Stimulated activated CD8-positive, alpha-beta memory T cell treated with anti-CD3 and anti-CD28 coated beads, Interleukin-12 subunit alpha, Interleukin-12 subunit beta, amount 100 ng/mL, for 4 hours (primary cell): ENCODE results near the gene ICAM3.
"Not testable (repeated sequence)": the region's sequence is repeated elsewhere in the genome, so short reads cannot be mapped to it uniquely, and the experiment has no call there.

ENCODE experiments used
- DNase-seq: peaks from one replicate; pipeline ENCODE4 v3.0.0-alpha.2; 2020; ENCODE audit warnings: low read depth

Gene ICAM3, protein sequence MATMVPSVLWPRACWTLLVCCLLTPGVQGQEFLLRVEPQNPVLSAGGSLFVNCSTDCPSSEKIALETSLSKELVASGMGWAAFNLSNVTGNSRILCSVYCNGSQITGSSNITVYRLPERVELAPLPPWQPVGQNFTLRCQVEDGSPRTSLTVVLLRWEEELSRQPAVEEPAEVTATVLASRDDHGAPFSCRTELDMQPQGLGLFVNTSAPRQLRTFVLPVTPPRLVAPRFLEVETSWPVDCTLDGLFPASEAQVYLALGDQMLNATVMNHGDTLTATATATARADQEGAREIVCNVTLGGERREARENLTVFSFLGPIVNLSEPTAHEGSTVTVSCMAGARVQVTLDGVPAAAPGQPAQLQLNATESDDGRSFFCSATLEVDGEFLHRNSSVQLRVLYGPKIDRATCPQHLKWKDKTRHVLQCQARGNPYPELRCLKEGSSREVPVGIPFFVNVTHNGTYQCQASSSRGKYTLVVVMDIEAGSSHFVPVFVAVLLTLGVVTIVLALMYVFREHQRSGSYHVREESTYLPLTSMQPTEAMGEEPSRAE

DNA sequence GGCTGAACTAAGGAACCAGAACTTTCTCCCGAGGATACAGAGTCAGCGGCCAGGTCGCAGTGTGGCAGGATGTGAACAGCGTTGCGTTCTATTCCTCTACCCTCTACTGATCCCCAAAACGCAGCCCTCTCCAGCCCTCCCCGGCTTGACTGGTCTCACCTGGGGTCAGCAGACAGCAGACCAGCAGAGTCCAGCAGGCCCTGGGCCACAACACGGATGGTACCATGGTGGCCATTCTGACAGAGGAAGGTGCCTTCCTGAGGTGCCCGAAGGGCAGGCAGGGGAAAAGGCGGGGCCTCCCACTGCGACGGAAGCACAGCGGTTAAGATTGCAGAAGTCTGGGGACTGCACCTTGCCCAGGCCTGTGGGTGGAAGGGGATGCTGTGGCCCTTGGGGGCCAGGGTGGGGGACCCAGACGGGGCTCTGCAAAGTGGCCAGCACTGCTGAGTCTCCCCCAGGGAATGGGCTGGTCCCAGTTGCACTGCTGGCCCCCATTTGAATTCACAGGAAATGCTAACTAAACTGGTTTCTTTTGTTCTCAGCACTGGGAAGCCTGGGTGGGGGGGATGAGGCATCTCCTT, at the start of gene ICAM3:
ICAM3 (minus strand) TSS at position 245 of the 581 bp plus-strand sequence; CDS start at position 235, 10 bp downstream.
- DNase-seq = peak; percentile 44

DNA sequence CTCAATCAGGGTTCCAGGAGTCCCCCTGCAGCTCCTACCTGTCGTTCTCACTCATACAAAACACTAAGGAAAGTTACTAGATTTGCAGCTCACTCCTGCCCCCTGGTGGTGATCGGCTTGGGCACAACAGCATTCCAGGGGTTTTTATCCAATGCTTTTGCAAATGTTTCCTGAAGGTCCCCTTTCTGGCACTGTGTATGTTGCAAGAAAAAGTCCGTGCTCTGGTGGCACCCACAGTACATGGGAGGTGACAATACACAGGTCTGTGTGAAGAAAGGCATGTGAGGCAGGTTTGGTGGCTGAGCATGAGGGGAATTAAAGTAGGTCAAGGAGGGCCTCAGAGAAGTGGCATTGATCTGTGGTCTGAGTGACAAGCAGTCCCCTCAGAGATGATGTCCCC, 49.5 kb upstream of the ICAM3 start:
- DNase-seq = peak; percentile 58

DNA sequence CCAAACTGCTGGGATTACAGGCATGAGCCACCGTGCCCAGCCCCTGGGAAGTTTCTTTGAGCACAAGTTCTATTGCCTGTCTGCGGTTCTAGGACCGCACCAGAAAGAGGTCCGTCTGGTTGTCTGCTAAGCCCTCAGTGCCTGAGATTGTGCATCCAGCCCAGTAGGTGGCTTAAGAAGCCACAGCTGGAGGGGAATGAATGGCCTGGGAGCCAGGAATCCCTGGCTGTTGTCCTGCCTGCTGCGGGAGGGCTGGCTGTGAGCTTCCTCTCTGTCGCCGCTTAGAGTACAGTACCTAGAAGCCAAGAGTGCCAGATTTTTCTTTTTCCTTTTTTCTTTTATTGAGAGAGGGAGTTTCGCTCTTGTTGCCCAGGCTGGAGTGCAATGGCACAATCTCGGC, 45.2 kb upstream of the ICAM3 start:
- no peak for DNase-seq

DNA sequence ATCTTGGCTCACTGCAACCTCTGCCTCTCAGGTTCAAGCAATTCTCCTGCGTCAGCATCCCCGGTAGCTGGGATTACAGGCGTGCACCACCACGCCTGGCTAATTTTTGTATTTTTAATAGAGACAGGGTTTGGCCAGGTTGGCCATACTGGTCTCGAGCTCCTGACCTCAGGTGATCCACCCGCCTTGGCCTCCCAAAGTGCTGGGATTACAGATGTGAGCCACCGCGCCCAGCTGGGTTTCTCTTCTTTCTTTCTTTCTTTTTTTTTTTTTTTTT, 43.7 kb upstream of the ICAM3 start:
- not testable (repeated sequence) for DNase-seq

DNA sequence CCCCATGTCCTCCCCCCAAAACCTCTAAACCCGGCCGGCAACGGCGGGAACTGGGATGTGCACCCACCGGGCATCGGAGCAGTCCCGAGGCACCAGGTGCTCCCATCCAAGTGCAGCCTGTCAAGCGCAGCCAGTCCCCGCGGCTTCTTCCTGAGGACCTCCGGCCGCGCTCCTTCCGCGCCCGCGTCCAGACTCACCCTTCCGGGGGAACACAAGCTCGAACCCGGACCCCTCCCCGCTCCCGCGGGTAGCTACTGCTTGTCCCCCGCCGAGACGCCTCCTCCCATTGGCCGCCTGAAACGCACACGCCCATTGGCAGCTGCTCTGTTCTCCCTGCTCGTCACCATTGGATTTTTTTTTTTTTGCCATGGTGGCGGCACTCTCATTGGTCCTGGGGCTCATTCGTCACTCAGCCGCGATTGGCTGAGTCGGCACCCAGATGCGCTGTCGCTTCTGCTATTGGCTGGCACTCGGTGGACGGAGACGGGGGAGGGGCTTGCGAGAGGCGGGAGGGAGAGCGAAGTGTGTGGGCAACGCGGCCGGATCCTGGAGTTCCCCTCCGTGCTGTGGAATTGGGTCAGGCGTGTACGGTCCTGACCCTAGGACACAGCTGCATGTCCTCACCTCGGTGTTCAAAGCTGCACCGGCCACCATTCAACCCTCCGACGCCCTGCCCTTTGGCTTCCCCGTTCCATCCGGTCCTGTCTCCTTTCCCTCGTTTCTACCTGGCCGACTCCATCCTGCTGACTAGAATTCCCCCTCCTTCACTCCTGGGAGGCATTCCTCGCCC, 41.1 kb upstream of the ICAM3 start, which contains the start of gene TYK2:
TYK2 (minus strand) TSS at position 260 of the 790 bp plus-strand sequence. CDS start 2,166 bp downstream, outside the sequence.
- peak; percentile 88 for DNase-seq

DNA sequence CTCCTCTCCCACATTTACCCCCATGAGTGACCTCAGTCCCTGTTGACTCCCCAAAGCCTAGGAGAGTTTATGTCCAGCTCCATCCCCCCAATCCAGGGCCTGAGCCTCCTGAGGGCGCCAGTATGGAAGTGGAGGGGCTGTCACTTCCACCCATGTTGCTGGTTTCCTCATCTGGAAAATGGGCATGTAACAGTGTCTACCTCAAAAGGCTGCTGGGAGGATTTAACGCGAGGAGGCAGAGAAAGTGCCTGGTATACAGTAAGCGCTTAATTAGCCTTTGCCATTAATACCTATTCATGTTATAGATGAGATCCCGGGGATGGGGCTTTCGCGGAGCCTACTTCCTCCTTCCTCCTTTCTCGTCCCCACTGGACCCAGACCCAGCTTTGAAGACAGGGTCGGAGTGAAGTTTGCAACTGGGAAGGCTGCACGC, 40.5 kb upstream of the ICAM3 start:
- DNase-seq = no peak

DNA sequence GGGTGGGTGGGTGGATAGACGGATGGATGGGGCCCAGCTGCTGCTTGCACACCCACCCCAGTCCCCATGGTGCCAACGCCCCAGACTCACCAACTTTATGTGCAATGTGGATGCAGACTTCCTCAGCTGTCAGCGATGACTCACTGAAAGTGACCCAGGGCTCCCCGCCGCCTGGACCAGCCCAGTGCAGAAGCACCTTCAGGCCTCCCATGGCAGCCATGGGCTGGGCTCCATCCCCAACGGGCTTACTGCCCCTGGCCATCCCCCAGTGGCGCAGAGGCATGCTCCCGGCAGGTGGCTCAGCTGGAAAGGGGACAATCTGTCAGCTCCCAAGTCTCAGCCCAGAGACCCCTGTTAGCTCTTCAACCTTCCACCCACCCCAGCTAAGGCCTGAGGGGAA, 38.7 kb upstream of the ICAM3 start:
- DNase-seq = no peak

DNA sequence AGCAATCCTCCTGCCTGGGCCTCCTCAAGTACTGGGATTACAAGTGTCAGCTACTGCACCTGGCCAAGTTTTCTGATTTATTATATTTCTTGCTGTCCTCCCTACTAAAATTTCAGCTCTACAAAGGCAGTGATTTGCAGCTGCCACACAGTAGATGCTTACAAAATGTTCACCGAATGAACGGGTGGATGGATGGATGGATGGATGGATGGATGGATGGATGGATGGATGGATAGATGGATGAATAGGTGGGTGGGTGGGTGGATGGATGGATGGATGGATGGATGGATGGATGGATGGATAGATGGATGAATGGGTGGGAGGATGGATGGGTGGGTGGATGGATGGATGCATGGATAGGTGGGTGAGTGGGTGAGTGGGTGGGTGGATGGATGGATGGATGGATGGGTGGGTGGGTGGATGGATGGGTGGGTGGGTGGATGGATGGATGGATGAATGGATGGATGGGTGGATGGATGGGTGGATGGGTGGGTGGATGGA, 37.8 kb upstream of the ICAM3 start:
- DNase-seq = not testable (repeated sequence)

DNA sequence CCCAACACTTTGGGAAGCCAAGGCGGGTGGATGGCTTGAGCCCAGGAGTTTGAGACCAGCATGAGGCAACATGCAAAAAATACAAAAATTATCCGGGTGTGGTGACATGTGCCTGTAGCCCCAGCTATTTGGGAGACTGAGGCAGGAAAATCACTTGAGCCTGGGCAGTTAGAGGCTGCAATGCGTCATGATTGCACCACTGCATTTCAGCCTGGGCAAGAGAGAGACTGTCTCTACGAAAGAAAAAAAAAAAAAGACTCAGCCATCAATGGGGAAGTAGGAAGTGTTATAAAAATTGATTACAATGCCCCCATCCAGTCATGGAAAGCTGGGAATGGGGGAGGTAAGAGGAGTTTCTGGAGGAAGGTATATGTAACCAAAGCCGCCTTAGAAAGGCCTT, 35.5 kb upstream of the ICAM3 start:
- DNase-seq = no peak

DNA sequence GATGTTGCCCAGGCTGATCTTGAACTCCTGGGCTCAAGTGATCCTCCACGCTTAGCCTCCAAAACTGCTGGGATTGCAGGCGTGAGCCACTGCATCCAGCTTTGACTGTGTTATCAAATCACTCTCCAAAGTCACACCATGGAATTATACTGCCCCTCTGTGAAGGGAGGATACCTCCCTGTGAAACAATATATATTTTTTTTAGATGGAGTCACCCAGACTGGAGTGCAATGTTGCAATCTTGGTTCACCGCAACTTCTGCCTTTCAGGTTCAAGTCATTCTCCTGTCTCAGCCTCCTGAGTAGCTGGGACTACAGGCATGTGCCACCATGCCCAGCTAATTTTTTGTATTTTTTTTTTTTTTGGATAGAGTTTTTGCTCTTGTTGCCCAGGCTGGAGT, 33.3 kb upstream of the ICAM3 start:
- DNase-seq = no peak

DNA sequence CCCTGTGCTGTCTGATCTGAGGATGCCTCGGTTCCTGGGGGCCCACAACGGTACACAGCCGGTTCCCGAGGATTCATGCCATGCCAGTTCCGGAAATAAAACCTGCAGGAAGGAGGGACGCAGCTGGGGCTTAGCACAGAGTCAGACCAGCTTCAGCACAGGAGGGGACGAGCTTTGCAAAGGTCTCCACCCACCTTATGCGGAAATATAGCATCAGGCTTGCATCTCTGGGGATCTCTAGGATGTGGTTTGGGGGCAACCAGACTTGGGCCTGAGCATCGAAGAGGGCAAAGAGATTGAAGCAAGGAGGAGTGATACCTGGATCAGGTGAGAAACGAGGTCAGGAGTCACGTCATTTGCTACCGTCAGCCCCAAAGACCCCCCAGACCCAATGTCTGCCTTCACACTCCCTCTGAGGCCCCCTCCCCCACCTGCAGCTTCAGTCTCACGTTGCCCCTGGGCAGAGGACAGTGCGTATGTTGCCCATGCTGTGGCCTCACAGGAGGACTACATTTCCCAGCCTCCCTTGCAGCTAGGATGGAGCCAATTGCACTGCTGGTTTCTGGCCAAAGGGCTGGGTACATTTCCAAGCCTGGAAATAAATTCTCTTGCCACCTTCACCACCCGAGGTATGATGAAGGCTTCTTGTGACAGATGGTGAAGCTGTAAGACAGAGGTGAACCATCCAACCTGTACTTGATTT, 28.8 kb upstream of the ICAM3 start:
- no peak for DNase-seq

DNA sequence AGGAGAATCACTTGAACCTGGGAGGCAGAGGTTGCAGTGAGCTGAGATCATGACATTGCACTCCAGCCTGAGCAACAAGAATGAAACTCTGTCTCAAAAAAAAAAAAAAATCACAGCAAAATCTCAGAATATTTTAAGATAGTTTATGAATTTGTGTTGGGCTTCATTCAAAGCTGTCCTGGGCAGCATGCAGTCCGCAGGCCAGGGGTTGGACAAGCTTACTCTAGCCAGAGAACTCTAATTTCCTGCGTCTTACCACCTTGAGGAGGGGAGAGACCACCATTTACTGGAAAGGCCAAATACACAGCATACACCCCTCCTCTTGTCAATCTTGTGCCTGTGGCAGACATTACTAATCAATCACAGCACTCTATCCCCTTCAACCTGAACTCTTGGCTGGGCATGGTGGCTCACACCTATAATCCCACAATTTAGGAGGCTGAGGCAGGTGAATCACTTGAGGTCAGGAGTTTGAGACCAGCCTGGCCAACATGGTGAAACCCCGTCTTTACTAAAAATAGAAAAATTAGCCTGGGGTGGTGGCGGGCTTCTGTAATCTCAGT, 27.6 kb upstream of the ICAM3 start:
- not testable (repeated sequence) for DNase-seq

DNA sequence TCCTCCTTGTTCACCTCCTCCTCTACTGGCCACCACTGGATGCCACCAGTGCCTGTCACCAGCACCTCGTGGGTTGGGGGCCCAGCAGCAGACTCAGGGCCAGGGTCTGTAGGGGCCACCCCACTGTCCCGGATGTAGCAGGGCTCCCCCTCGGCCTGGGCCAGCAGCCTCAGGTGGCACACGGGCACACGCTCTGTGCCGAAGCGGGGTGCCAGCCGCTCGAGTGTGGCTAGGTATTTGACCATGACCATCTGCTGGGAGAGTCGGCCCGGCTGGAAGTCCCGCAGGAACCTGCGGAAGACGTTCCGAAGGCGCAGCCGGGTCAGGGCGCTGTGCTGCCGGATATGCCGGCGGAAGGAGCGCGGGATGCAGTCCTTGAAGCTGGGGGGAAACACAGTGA, 26.1 kb upstream of the ICAM3 start:
- DNase-seq = no peak

DNA sequence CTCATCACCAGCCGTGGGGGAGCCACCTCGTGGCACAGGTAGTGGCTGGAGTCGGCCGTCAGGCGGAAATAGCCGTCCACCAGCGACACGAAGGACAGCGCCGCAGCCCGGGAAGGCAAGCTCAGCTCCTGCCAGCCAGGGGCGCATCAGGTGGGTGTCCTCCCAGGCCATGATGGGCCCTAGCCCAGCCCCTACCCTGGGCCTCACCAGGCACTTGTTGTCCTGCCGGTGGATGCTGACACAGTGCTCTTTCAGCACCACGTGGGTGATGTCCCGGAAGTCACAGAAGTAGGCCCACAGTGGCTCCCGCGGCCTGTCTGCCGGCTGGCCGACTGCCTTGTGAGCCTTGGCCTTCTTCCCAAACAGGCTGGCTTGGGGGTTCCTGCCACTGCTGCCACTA, 25.2 kb upstream of the ICAM3 start:
- DNase-seq = no peak

DNA sequence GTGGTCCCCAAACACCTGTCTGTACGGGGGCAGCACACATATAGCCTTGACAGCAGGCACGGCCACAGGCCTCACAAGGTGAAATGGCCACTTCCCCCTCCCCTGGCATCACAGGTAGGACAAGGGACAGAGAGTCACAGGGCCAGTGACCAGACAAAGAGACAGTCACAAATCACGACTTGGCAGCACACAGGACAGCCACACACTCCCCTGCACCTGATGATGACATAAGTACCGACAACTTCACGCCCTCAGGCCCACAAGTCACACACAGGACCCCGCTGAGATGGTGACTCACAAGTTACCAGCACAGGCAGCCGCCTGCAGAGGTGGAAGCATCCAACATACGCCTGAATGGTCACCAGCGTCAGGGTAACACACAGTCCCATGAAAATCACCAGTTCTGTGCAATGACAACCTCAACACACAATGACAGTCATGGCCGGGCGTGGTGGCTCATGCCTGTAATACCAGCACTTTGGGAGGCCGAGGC, 24.4 kb upstream of the ICAM3 start:
- no peak for DNase-seq

DNA sequence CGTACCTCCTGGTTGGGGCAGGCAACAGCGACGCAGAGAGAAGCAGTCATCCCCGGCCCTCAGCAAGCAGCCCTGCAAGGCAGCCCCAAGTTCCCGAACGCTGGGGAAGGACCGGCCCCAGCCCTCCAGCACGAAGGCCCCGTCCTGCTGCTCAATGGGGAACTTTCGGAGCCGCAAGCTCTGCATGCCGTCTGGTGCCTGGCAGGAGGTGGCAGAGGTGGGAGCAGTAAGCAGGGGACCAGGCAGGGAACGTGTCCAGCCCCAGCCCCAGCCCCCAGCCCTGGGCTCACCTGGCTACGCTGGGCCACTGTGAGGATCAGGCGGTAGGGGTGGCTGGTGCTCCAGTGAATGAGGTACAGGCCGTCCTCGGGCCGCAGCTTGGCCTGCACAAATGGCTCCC, 22.8 kb upstream of the ICAM3 start:
- DNase-seq = no peak

DNA sequence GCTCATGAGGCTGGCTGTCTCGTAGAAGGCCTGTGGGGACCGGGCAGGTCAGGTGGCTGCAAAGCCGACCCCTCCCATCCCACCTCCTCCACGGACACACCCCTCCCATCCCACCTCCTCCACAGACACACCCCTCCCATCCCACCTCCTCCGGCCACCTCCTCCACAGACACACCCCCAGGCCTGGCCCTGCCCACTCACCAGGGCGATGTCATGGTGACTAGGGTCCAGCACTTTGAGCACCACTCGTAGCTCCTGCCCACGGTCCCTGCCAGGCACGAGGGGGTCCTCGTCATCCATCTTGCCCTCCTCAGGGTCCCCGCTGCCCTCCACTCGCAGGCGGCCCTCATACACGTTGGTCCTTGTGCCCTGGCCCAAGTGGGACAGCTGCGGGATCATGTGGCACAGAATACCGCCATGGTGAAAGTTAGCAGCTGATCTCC, 22.2 kb upstream of the ICAM3 start:
- no peak for DNase-seq

DNA sequence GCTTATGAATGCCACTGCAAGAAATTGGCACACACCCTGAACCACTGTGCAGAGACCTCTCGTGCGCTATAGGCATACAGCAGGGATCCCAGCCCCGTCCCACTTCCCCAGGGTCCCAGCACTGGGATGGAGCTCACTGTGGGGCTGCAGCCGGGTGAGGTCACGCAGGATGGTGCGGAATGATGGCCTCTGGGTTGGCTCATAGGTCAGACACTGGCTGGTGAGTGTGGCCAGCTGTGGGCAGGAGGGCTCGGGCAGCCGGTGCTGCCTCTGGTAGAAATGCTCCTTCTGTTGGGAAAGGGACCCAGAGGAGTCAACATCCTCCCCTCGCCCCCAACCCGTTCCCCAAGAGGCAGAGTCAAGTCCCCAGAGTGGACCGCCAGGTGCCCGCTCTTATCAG, 17.0 kb upstream of the ICAM3 start:
- no peak for DNase-seq

DNA sequence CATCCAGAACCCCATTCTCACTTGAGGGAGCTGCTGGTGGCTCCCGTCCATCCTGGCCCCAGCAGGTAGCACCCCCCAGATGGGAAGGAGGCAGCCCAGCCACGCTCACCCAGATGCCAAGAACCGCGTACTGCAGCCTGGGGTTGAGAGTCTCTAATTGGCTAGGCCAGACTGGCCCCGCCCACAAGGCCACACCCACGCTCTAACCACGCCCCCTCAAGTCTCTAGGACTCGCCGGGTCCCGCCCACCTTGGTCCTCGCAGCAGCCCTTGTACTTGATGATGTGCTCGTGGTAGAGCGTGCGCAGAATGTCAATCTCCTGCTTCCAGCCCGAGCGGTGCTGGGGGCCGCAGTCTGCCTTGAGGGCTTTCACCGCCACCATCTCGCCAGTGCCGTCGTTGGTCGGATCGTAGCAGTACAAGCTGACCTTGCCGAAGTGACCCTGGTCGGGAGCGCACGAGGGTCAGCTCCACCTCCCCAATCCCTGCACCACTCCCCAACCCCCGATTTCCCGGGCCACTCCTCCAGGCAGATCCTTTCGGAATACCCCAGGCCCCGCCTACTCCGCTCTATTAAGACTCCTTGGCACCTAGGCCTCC, 14.5 kb upstream of the ICAM3 start:
- no peak for DNase-seq

DNA sequence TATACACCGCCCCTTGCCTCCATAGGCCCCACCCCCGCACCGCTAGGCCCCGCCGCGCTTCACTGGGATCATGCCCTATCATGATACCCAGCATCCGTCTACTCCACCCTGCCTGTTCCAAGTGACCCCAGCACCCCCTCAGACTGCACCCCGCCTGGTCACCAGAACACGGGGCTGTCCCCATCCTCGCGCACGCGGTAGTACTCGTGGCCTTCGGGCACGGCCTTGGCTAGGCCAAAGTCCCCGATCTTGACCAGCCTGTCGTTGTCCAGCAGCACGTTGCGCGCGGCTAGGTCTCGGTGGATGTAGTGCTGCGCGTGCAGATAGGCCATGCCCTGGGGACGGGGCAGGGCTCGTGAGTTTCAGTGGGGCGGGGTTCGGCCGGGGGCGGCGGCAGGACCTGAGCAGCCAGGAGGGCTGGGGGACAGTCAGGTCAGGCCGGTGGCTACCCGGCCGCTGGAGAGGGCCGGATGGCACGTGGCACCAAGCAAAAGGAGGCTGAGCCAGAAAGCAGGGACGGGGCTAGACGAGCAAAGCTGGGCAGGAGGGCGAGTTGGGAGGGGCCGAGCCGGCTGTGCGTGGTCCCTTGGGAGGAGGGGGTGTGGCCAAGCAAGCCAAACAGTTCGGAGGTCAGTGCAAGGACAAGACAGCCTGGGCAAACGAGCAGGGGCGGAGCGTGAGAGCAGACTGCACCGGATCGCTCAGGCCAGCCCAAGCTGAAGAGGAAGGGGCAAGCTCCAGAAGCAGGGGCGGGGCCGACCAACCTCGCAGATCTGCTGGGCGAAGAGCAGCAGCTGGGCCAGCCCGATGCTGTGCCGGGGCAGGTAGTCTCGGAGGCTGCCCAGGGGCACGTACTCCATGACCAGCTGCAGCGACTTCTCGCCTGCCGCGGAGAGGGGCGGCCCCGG, 13.6 kb upstream of the ICAM3 start:
- DNase-seq = no peak
